SK-N-SH treated with all-trans-retinoic acid at 6 μM for 48 hours (cell line): ENCODE results near the gene HYAL3.

Experiments used
- CSDC2 ChIP-seq: fragments of 250-450 bp; sonication (Bioruptor Pico); IDR thresholded peaks from 2 replicates; pipeline ENCODE4 v1.5.0; 2020; ENCODE audit warnings: mild to moderate bottlenecking, moderate library complexity
- ESRRG ChIP-seq: fragments of 250-450 bp; sonication (Bioruptor Pico); IDR thresholded peaks from 2 replicates; pipeline ENCODE4 v1.6.1; 2021; ENCODE audit warnings: mild to moderate bottlenecking
- OSR1 ChIP-seq: fragments of 250-450 bp; sonication (Bioruptor Pico); IDR thresholded peaks from 2 replicates; pipeline ENCODE4 v1.8.0; 2022; ENCODE audit warnings: moderate library complexity, mild to moderate bottlenecking, inconsistent platforms
- TCF4 ChIP-seq: fragments of 250-450 bp; sonication (Bioruptor Pico); IDR thresholded peaks from 2 replicates; pipeline ENCODE4 v1.8.0; 2021; ENCODE audit warnings: mild to moderate bottlenecking, moderate library complexity, borderline replicate concordance
- ZFP30 ChIP-seq: fragments of 450-650 bp; formaldehyde crosslinking; IDR thresholded peaks from 2 replicates; pipeline ENCODE4 v1.5.0; 2022; ENCODE audit warnings: mild to moderate bottlenecking, moderate library complexity
- TF ChIP-seq, protein P1 (sequence below): fragments of 250-450 bp; sonication (Bioruptor Pico); IDR thresholded peaks from 2 replicates; pipeline ENCODE4 v1.8.0; 2020; ENCODE audit warnings: mild to moderate bottlenecking, moderate library complexity, borderline replicate concordance
- TF ChIP-seq, protein P2 (sequence below): fragments of 250-450 bp; sonication (Bioruptor Pico); IDR thresholded peaks from 2 replicates; pipeline ENCODE4 v1.5.1; 2020; ENCODE audit warnings: low read depth, mild to moderate bottlenecking, moderate library complexity

GRCh38 chr3:50262778-50263177 lies 36.4 kb downstream of the HYAL3 start:
- TF ChIP-seq TCF4 (no peak), CSDC2 (CRISPR knock-in tag) (no peak), ESRRG (CRISPR knock-in tag) (no peak), OSR1 (no peak), ZFP30 (CRISPR knock-in tag) (no peak)
- TF ChIP-seq, protein P1, sequence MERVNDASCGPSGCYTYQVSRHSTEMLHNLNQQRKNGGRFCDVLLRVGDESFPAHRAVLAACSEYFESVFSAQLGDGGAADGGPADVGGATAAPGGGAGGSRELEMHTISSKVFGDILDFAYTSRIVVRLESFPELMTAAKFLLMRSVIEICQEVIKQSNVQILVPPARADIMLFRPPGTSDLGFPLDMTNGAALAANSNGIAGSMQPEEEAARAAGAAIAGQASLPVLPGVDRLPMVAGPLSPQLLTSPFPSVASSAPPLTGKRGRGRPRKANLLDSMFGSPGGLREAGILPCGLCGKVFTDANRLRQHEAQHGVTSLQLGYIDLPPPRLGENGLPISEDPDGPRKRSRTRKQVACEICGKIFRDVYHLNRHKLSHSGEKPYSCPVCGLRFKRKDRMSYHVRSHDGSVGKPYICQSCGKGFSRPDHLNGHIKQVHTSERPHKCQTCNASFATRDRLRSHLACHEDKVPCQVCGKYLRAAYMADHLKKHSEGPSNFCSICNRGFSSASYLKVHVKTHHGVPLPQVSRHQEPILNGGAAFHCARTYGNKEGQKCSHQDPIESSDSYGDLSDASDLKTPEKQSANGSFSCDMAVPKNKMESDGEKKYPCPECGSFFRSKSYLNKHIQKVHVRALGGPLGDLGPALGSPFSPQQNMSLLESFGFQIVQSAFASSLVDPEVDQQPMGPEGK (CRISPR knock-in tag): no peak
- TF ChIP-seq, protein P2, sequence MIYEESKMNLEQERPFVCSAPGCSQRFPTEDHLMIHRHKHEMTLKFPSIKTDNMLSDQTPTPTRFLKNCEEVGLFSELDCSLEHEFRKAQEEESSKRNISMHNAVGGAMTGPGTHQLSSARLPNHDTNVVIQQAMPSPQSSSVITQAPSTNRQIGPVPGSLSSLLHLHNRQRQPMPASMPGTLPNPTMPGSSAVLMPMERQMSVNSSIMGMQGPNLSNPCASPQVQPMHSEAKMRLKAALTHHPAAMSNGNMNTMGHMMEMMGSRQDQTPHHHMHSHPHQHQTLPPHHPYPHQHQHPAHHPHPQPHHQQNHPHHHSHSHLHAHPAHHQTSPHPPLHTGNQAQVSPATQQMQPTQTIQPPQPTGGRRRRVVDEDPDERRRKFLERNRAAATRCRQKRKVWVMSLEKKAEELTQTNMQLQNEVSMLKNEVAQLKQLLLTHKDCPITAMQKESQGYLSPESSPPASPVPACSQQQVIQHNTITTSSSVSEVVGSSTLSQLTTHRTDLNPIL (CRISPR knock-in tag): no peak
